ENCODE results near the gene NDE1.

DNA sequence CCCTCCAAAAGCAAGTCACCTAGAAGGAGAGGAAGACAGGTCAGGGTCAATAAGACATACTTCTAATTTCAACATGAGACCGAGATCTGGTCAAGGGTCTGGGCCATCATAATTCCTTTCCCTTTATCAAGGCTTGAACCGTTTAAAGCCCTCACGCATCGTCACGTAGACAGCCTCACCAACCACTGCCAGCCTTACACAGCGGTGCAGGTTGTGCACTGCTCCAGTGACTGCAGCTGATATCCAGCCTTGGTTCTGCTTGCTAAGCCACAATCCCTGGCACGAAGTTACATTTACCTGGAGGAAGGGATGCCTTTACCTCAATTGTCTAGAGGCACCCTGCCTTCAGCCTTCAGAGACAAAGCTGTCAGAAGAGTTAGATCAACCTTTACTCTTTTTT, 121.6 kb downstream of the NDE1 start:
- TF ChIP-seq, protein P1, sequence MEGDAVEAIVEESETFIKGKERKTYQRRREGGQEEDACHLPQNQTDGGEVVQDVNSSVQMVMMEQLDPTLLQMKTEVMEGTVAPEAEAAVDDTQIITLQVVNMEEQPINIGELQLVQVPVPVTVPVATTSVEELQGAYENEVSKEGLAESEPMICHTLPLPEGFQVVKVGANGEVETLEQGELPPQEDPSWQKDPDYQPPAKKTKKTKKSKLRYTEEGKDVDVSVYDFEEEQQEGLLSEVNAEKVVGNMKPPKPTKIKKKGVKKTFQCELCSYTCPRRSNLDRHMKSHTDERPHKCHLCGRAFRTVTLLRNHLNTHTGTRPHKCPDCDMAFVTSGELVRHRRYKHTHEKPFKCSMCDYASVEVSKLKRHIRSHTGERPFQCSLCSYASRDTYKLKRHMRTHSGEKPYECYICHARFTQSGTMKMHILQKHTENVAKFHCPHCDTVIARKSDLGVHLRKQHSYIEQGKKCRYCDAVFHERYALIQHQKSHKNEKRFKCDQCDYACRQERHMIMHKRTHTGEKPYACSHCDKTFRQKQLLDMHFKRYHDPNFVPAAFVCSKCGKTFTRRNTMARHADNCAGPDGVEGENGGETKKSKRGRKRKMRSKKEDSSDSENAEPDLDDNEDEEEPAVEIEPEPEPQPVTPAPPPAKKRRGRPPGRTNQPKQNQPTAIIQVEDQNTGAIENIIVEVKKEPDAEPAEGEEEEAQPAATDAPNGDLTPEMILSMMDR (IDR thresholded peaks at IDR 0.05), result no peak
- TF ChIP-seq POLR2A (IDR thresholded peaks at IDR 0.05), result no peak
